Left hindlimb (tissue), 1 donor: ENCODE data around the gene PRMT7.

Experiments
- DNase-seq: peaks from one replicate; pipeline ENCODE4 v3.0.0-alpha.2; 2018

The PRMT7 gene

DNA sequence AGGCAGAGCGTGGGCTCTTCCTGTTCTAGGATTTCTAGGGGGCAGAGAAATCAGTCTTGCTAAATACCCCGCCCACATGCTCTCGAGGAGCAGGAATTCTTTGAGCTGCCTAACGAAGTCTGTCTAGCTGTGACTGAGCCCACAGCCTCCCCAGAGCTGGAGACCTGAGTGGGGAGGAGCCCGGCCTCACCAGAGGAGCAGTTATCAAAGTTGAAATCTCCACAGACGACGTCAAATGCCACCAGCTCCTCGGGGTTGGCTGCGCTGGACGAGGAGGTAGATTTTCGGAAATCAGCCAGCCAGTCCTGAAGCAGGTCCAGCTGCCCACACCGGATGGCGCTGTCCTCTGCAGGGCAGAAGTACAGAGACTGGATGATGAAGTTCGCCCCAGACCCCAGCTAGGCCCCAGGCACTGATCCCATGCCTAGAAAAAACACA, 53.8 kb downstream of the PRMT7 start:
- no peak for DNase-seq

GRCh38 chr16:68365167-68365817, 54.5 kb downstream of the PRMT7 start:
- peak; percentile 36 for DNase-seq

- peak; percentile 25 for DNase-seq
These were observed 55.2 kb downstream of the PRMT7 start for GRCh38 chr16:68366062-68366461.

DNA sequence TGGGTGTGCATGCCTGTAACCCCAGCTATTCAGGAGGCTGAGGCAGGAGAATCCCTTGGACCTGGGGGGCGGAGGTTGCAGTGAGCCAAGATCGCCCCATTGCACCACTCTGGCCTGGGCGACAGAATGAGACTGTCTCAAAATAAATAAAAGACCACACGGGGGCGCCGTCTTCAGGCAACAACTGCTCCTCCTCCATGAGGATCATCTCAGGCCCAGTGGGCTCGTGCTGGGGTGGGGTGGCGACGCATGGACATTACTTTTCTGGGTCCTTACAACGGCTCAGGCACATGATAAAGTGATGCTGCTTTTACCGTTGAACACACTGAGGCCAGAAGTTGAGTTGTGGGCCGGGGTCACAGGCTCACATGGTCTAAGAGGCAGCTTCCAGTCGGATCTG, 56.2 kb downstream of the PRMT7 start:
- peak; percentile 47 for DNase-seq

DNA sequence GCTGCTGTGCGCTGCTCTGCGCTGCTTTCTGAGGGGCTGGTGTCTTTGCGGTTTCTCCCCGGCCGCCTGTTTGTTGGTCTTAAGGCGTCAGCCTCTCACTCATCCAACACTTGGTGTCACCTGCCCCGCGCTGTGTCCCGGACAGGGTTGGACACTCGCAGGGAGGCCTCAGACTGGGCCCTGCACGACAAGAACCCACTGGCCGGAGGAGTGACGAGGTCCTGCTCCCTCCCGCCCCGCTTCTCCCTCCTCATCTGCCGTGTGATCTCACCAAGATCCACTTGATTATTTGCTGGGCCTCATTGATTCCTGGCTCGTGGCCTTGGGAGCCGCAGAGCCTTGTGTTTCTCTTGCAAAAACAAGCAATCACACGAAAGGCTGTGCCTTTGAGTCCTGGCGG, 56.6 kb downstream of the PRMT7 start:
- no peak for DNase-seq

GRCh38 chr16:68367891-68368290, 57.1 kb downstream of the PRMT7 start:
- no peak for DNase-seq

GRCh38 chr16:68368301-68368888, 57.6 kb downstream of the PRMT7 start:
- peak; percentile 29 for DNase-seq

GRCh38 chr16:68369168-68369567, 58.3 kb downstream of the PRMT7 start:
- DNase-seq = no peak

GRCh38 chr16:68369697-68370580, 59.1 kb downstream of the PRMT7 start:
- DNase-seq = peak; percentile 36

GRCh38 chr16:68370581-68371275, 59.9 kb downstream of the PRMT7 start:
- DNase-seq = no peak

GRCh38 chr16:68371276-68371651, 60.4 kb downstream of the PRMT7 start:
- DNase-seq = no peak

DNA sequence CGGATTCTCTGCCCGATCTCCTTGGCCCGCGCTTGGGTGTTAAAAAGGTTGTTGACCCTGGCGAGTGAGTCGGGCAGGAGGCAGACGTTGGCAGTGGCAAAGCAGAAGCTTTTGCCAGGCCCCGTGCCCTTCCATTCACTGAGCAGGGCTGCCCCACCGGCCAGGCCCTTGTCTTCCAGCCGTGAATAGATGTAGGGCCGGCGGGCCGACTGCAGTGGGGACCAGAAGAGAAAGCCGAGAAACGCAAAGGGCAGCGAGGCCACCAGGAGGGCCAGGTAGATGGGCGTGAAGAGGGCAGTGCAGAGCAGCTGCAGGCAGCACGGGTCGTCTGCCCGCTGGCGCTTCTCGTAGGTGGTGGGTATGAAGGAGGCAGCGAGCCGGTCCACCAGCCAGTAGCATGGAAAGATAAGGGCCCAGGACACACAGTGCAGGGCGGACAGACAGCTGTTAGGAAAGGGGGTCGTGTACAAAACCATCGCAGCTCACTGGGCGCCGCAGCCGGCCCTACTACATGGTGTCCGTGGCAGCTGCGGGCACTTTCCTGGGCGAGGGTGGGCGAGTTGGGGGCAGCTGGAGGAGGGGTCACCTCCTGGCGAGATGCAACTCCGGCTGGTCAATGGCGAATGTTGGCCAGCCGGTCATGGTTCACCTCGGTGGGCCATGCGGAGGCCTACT, 61.0 kb downstream of the PRMT7 start:
- DNase-seq = no peak

- DNase-seq = no peak
These were observed 61.5 kb downstream of the PRMT7 start for GRCh38 chr16:68372381-68372720.

GRCh38 chr16:68372806-68373205, 62.0 kb downstream of the PRMT7 start:
- DNase-seq = no peak

DNA sequence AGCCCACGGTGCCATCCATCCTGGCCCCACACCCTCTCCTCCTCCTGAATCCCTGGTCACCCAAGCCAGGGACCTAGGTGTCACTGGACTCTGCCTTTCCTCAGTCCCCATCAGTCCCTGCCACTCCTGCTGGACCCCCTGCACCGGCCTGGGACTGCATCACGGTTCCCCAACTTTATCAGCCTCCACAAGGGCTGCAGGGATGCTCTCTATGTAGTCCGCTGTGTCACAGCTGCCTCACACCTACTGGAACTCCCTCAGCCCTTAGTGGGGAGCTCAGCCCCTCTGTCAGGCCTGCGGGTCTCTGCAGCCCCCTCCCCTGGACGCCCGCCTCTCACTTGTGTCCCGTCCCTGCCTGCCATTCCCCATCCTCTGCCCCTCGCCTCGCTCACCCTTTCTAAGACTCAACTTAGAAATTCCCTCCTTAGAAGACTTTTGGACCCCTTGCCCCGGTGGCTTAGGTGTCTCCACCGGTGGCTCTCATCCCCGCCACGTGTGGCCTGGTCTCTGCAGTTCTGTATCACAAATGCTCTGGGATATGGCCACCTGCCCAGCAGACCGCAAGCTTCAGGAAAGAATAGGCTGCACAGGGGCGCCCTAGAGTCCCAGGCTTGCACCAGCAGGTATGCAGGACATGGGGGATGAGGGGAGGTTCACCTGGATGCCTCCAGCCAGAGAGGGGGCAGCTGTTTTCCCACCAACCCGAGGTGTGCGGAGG, 62.9 kb downstream of the PRMT7 start:
- DNase-seq = no peak

- DNase-seq = no peak
These were observed 63.5 kb downstream of the PRMT7 start for GRCh38 chr16:68374246-68374805.

- DNase-seq = no peak
These were observed 64.3 kb downstream of the PRMT7 start for GRCh38 chr16:68374961-68375660.

- no peak for DNase-seq
These were observed 65.2 kb downstream of the PRMT7 start for GRCh38 chr16:68375801-68376536.

GRCh38 chr16:68376590-68376989, 65.8 kb downstream of the PRMT7 start:
- DNase-seq = no peak

- no peak for DNase-seq
These were observed 66.4 kb downstream of the PRMT7 start for GRCh38 chr16:68377221-68377620.
